GM19328 (cell line): ENCODE results near the gene SHC3.

Experiments
- ATAC-seq: cut with Tn5 transposase; IDR thresholded peaks from one replicate; pipeline ENCODE4 v1.9.1; 2021; ENCODE audit warnings: mild to moderate bottlenecking, moderate library complexity; ENCODE audit not compliant: unreplicated experiment

The SHC3 gene

GRCh38 chr9:89029788-89030187 lies 148.8 kb downstream of the SHC3 start:
- ATAC-seq, result no peak

GRCh38 chr9:89026876-89027275 lies 151.7 kb downstream of the SHC3 start:
- no peak for ATAC-seq

- ATAC-seq, result no peak
Observed at GRCh38 chr9:89025553-89025952, 153.1 kb downstream of the SHC3 start.

- no peak for ATAC-seq
Observed at GRCh38 chr9:89024727-89025126, 153.9 kb downstream of the SHC3 start.

DNA sequence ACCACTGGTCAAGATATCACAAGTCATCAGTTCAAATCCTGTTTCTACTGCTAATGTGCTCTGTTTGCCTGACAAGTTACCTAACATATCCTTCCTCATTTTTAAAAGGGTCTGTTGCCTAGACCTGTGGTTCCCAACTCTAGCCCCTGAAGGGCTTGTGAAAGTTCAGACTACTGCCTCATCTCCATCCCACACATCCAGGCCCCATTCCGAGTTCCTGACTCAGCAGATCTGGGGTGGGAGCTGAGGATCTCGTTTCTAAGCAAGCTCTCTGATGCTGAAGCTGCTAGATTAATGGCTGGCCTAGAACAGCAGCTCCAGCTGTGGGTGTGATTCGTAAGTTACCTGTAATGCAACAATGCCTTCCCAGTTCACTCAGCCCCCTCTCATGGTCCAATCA lies 154.9 kb downstream of the SHC3 start:
- no peak for ATAC-seq

DNA sequence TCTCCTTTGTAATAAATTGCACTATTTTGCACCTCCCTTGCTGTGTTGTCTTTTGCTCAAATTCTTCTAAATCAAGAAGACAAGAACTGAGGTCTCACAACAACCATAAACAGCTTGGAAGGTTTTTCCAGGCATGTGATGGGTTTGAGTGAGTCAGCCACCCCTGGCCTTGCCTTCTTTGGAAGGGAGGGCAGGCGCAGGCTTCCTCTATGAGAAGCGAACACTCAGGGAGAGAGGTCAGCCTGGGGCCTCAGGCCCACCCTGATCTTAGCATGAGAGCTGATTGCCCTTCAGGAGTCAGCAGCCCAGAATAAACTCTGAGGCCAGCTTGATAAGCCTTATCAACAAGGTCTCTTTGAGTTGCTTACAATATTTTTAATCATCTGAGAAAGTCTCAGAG lies 155.7 kb downstream of the SHC3 start:
- no peak for ATAC-seq

DNA sequence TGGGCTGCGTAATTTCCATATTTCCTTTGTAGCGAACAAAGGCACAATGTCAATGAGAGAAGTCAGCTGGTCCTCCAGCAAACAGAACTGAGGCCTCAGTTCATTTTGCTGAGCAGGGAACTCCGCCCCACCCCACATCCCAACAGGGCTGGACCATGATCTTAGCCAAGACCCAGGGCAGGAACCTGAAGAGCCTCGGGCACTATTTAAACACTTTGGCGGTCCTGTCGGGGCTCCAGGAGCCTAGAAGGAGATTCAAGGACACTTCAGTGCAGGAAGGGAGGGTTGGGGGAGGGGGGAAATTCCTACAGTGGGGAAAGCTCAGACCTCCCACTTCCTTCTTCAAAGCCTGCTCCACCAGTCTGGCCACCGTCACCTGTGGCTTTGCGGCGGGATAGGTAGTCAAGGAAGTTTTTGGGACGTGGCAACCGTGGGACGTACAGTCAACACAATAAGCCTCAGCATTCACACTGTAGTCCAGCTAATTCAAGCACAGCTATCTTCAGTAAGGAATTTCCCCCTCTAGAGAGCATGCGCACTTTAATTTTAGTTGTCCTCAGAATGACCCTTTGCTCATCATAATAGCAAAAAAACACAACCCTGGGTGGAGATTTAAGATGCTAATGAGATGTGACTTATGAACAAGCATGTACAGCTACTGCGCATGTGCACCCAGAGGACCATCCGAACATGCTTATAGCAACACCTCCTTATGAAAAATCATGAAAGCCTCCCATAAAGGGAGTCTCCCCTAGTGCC lies 156.4 kb downstream of the SHC3 start:
- ATAC-seq, result no peak

DNA sequence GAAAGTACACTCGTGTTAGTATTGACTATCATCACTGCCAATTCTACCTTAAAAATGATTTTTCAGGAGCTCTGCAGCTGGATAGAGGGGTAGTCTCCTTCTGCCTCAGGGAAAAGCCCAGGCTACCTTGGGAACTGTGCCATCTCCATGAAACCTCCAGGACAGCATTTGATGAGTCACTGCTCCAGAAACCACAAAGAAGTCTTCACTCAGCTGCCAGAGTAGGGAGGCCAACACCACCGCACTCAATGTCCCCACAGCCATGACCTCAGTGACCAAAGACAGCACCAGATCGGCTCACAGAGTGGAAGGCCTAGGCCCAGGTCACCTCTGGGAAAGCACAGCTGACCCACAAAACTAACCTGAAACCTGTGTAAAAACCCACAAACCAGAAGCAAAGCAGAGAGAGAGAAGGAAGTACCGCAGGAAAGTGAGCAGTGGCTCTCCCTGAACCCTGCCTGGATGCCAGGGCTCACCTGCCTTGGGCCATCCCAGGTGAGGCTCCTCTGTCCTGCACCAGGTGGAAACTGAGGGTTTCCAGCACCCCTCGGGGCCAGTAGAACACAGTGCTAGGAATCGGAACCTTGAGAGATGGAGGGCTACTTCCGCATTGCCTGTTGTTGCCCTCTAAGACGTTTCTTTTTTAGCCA lies 157.3 kb downstream of the SHC3 start:
- no peak for ATAC-seq

DNA sequence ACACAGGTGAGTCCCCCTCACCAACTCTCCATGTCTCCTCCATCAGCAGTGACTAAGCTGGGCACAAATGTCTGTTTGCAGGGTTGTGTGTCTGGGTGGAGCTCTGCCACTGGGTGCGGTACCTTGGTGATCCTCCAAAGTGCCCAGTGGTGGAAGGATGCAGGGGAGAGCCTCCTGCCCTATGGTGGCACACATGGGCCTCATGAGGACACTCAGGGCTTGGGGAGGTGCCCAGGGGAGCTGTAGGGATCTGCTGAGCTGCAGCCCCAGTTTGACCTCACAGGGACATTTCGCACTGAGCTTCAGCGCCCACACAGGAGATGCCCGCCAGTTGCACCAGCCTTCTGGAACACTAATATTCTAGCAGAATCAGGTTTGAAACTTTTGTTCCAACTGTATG lies 157.9 kb downstream of the SHC3 start:
- ATAC-seq, result no peak

DNA sequence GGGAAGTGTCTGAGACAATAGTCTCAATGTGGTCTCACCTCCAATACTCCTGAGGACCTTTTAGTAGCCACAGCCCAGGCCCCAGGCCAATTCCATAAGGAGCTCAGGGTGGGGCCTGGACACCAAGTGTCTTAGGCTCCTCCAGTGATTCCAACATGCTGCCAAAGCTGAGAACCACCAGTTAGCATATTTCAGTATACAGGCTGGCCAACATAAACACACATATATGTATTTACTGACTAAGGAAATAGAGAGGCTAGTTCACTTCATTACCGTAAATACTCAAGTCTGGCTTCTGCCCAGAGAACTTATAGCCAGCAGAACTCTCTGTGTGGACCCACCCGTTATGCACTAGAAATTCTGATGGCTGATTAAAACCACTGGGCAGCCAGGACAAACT lies 163.3 kb downstream of the SHC3 start:
- no peak for ATAC-seq

DNA sequence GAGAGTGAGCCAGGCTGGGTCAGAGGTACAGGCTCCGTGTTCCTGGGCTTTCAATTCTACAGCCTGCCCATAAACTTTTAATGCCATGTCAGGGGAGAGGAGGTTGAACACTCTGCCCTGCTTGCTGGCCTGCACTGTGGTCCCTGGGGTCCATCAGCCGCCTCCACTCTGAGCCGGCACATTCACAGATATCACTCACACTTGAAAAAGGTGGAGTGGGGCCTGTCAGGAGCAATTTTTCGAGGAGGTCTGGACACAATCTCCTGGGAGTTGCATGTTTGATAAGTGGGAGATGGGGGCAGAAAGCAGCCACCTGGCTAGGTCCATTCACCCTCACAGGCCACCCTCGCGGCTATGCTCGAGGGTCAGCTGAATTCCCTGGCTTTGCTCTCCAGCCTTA lies 164.5 kb downstream of the SHC3 start:
- ATAC-seq, result no peak

DNA sequence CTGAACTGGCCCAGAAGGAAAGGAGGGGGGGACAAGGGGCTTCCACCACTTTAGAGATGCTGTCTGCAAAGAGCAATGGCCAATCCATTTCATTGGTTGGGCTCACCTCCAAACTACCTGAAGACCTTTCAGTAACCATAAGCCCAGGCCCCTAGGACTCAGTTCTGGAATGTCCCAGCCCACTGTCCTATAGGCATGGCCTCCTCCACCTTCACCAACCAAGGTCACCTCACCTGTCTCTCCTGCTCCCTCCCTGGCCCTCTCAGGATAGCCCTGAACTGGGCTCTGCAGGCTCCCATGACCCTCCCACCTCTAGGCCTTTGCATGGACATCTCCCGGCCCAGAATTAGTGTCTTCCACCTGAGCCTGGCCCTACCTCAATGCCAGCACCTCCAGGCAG lies 165.0 kb downstream of the SHC3 start:
- ATAC-seq, result no peak

DNA sequence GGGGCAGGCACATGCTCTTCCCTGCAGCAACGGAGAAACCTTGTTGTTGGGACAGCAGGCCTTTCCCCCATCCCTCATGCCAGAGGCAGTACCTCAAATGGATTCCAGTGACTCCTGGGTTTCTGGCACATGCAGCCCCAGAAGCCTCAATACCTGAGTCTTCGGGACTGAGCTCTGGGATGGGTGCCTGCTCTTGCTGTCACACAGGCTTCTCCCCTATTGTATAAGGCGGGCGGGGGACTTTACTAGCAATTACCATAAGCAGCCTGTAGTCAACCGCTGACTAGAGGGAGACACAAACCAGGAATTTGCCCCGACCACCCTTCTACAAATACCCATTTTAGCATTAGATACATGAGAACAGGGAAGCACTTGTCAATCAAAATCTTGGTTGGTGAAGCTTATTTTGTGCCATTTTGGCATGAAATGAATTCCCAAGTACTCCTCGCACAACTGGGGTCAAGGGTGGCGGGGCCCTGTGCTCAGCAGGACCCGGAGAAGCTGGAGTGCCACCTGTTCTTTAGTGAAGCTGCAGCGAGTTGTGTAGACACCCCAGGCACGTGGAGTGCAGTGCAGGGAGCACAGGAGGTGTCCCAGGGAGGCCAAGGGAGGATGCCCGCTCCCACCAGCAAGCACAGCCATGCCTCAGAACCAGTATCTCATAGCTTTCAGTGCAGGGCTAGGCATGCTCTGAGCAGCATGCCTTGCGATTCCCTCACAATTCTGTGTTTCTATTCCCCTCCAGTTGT lies 166.2 kb downstream of the SHC3 start:
- no peak for ATAC-seq

DNA sequence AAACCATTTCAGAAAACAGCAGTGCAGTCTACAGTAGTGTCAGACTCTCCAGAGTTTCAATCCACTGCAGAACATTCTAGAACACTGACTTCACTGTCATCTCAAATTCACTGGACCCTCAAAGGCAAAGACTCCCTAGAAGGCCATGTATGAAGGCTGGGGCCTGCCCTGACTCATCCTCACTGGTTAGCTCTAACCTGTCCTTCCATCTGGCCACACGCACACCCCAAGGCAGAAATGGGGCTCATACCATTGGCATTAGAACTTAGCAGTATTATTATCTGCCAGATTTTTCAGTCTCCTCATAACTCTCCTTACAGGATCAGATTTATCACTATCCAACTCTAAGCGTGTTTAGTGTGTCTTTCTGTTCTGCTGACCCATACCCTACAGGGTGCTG lies 166.9 kb downstream of the SHC3 start:
- no peak for ATAC-seq

- no peak for ATAC-seq
Observed at GRCh38 chr9:89010526-89011111, 168.0 kb downstream of the SHC3 start.

- ATAC-seq, result no peak
Observed at GRCh38 chr9:89010056-89010455, 168.6 kb downstream of the SHC3 start.

DNA sequence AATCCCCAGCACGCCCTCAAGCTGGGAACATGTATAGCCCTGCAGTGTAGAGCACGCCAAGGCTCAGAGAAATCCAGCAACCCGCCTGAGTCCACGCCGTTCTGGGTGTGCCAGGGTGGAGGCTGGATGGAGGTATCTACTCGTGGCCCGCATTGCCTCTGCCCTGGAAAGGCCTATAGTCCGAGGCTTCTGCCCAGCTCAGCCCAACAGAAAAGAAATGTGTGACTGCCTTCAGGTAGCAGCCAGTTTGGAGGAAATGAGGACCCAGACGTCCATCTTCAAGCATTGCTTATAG lies 169.1 kb downstream of the SHC3 start:
- ATAC-seq, result no peak

GRCh38 chr9:89008744-89009545 lies 169.7 kb downstream of the SHC3 start:
- no peak for ATAC-seq

DNA sequence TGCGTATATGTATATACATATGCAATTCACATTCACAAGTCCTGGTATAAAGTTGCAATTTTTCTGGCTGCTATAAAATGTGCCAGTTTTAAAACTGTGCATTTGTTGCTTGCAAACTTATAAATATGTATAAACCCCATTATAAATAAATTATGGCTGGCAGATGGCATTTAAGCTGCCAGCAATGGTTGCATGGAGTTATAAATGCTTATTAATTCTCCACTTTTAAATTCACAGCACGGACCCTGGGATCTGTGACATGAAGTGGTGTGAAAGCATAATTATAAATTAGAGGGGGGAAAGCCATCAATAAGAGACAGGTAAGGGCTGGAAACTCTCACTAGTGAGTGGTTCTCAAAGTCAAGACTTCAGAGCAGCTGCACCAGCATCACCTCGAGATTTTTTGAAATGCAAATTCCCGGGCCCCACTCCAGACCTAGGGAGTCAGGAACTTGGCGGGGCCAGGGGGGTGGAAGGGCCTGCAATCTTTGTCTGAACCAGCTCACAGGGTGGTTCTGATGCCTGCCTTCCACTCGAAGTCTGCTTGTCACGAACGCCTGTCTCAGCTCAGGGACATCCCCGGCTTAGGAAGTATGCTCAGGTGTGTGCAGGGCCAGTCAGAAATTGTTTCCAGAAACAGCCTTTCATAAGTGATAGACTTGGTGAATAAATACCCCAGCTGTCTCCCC lies 170.4 kb downstream of the SHC3 start:
- no peak for ATAC-seq
